Upper lobe of left lung (tissue), 4 donors: ENCODE results near the gene DLG5.

Source experiments
- CTCF ChIP-seq, 6 experiments: fragments of 450-650 bp in 4 of 6; fragments of 200-600 bp in 2 of 6; sonication (generic) in 2 of 6; IDR thresholded peaks; one replicate each; pipeline ENCODE4 v1.5.1; 2016 to 2019; ENCODE audit warnings: antibody characterized with exemption in 6 of 6
- POLR2A ChIP-seq, 4 donors: fragments of 450-650 bp; IDR thresholded peaks; one replicate each; pipeline ENCODE4 v1.5.1; 2016 to 2017; ENCODE audit warnings: antibody characterized with exemption in 4 of 4, mild to moderate bottlenecking in 2 of 4
- POLR2AphosphoS5 ChIP-seq, 2 donors: sonication (generic); formaldehyde crosslinking; IDR thresholded peaks; one replicate each; pipeline ENCODE4 v1.5.1; 2017; ENCODE audit warnings: antibody characterized with exemption in 2 of 2

GRCh38 chr10:77964811-77965210 lies 38.3 kb upstream of the DLG5 start:
- TF ChIP-seq CTCF (IDR thresholded peaks at IDR 0.05) (no peak), POLR2A (IDR thresholded peaks at IDR 0.05) (no peak), POLR2AphosphoS5 (IDR thresholded peaks at IDR 0.05) (no peak)
